Cortex of kidney (tissue), 1 donor: ENCODE measurements around the gene TMC4.
"Not testable (repeated sequence)": the region's sequence is repeated elsewhere in the genome, so short reads cannot be mapped to it uniquely, and the experiment has no call there.

Source experiments
- DNase-seq: peaks from one replicate; lab custom pipeline; 2025; lab: John Stamatoyannopoulos, UW

The TMC4 gene

GRCh38 chr19:54172471-54173358, at the start of gene TMC4:
TMC4 (minus strand) TSS chr19:54173160; CDS start chr19:54173117, 43 bp downstream.
- no peak for DNase-seq

GRCh38 chr19:54221947-54222346, 49.0 kb upstream of the TMC4 start:
- not testable (repeated sequence) for DNase-seq

GRCh38 chr19:54219702-54220101, 46.7 kb upstream of the TMC4 start:
- not testable (repeated sequence) for DNase-seq

- DNase-seq = no peak
Measured at GRCh38 chr19:54218960-54219661, 46.2 kb upstream of the TMC4 start.

- DNase-seq = no peak
Measured at GRCh38 chr19:54218259-54218658, 45.3 kb upstream of the TMC4 start.

- DNase-seq = not testable (repeated sequence)
Measured at GRCh38 chr19:54217517-54218247, 44.7 kb upstream of the TMC4 start.

GRCh38 chr19:54216869-54217268, 43.9 kb upstream of the TMC4 start:
- no peak for DNase-seq

GRCh38 chr19:54214734-54215133, 41.8 kb upstream of the TMC4 start:
- DNase-seq = not testable (repeated sequence)

- DNase-seq = not testable (repeated sequence)
Measured at GRCh38 chr19:54214217-54214616, 41.3 kb upstream of the TMC4 start.

- no peak for DNase-seq
Measured at GRCh38 chr19:54211235-54211634, 38.3 kb upstream of the TMC4 start.

- no peak for DNase-seq
Measured at GRCh38 chr19:54209811-54210494, 37.0 kb upstream of the TMC4 start.

- no peak for DNase-seq
Measured at GRCh38 chr19:54209058-54209810, 36.3 kb upstream of the TMC4 start.

- no peak for DNase-seq
Measured at GRCh38 chr19:54208784-54209057, 35.8 kb upstream of the TMC4 start.

GRCh38 chr19:54207983-54208783, 35.2 kb upstream of the TMC4 start:
- DNase-seq = no peak

GRCh38 chr19:54207676-54207982, 34.7 kb upstream of the TMC4 start:
- DNase-seq = no peak

- not testable (repeated sequence) for DNase-seq
Measured at GRCh38 chr19:54207193-54207592, 34.2 kb upstream of the TMC4 start.

- no peak for DNase-seq
Measured at GRCh38 chr19:54206831-54207177, 33.8 kb upstream of the TMC4 start.

GRCh38 chr19:54206030-54206830, 33.3 kb upstream of the TMC4 start:
- no peak for DNase-seq

- no peak for DNase-seq
Measured at GRCh38 chr19:54204767-54205468, 32.0 kb upstream of the TMC4 start.
